Upper lobe of left lung (tissue), 6 donors: ENCODE results near the gene CD79A. TPM values are rescaled to one million over a fixed set of nuclear protein-coding genes. Genes with fewer than 3 reads are reported as not detected.

Source experiments
- ATAC-seq, 2 donors: fragments of 200-7000 bp; cut with Tn5 transposase; one replicate each; pipeline ENCODE4 v1.9.1; 2022; ENCODE audit warnings: mild to moderate bottlenecking in 2 of 2, moderate library complexity in 2 of 2; ENCODE audit not compliant: low FRiP score in 2 of 2
- DNase-seq, 2 donors: peaks; one replicate each; pipeline ENCODE4 v3.0.0-alpha.2; 2019 to 2020
- H3K27ac ChIP-seq, 4 donors: fragments of 200-600 bp; sonication (generic); one replicate each; pipeline ENCODE4 v1.5.1; 2016 to 2019
- H3K27me3 ChIP-seq, 4 donors: fragments of 200-600 bp; sonication (generic); one replicate each; pipeline ENCODE4 v1.5.1; 2017 to 2019
- H3K36me3 ChIP-seq, 4 donors: fragments of 200-600 bp; sonication (generic); one replicate each; pipeline ENCODE4 v1.5.1; 2016 to 2019
- H3K4me1 ChIP-seq, 4 donors: fragments of 200-600 bp; sonication (generic); one replicate each; pipeline ENCODE4 v1.5.1; 2018 to 2019
- H3K4me3 ChIP-seq, 4 donors: fragments of 200-600 bp; sonication (generic); one replicate each; pipeline ENCODE4 v1.5.1; 2017 to 2019; ENCODE audit warnings: mild to moderate bottlenecking in 2 of 4, moderate library complexity in 1 of 4
- H3K9me3 ChIP-seq, 4 donors: fragments of 200-600 bp; sonication (generic); one replicate each; pipeline ENCODE4 v1.5.1; 2018 to 2019
- EP300 ChIP-seq, 4 donors: sonication (generic); formaldehyde crosslinking; IDR thresholded peaks; one replicate each; pipeline ENCODE4 v1.5.1; 2017; ENCODE audit warnings: antibody characterized with exemption in 4 of 4, control low read depth in 2 of 4
- POLR2A ChIP-seq, 4 donors: fragments of 450-650 bp; IDR thresholded peaks; one replicate each; pipeline ENCODE4 v1.5.1; 2016 to 2017; ENCODE audit warnings: antibody characterized with exemption in 4 of 4, mild to moderate bottlenecking in 2 of 4
- POLR2AphosphoS5 ChIP-seq, 2 donors: sonication (generic); formaldehyde crosslinking; IDR thresholded peaks; one replicate each; pipeline ENCODE4 v1.5.1; 2017; ENCODE audit warnings: antibody characterized with exemption in 2 of 2
- WGBS, 2 donors: methylation state at CpG; one replicate each; pipeline ENCODE4 v1.1.5; 2017 to 2018; 5-methylcytosine and 5-hydroxymethylcytosine counted together
- small RNA-seq, 4 donors: library from RNA; depleted of rRNA; stranded (forward); fragments of <200 nt; gene quantifications; one replicate each; pipeline ENCODE3, GENCODE V24; 2016
- total RNA-seq, 6 donors: library from RNA; depleted of rRNA in 4 of 6; stranded (reverse); fragments of >200 nt in 4 of 6; gene quantifications; one replicate each; pipeline versions ENCODE4 v1.1.0 to v1.2.1, GENCODE V29; 2016 to 2021
- TF ChIP-seq, protein P1 (sequence below), 6 experiments: fragments of 450-650 bp in 4 of 6; fragments of 200-600 bp in 2 of 6; sonication (generic) in 2 of 6; IDR thresholded peaks; one replicate each; pipeline ENCODE4 v1.5.1; 2016 to 2019; ENCODE audit warnings: antibody characterized with exemption in 6 of 6
- donor health status: DM: no; HTN: no; CAD: no; lungs with moderate emphysema.
- donor health status: DM: no; HTN: yes; CAD: no; lungs with severe emphysema.

CD79A gene
- total RNA-seq, 6 donors from 2014 or later: 0.76 to 4.7 (median 4.1) TPM; not detected in 1

DNA sequence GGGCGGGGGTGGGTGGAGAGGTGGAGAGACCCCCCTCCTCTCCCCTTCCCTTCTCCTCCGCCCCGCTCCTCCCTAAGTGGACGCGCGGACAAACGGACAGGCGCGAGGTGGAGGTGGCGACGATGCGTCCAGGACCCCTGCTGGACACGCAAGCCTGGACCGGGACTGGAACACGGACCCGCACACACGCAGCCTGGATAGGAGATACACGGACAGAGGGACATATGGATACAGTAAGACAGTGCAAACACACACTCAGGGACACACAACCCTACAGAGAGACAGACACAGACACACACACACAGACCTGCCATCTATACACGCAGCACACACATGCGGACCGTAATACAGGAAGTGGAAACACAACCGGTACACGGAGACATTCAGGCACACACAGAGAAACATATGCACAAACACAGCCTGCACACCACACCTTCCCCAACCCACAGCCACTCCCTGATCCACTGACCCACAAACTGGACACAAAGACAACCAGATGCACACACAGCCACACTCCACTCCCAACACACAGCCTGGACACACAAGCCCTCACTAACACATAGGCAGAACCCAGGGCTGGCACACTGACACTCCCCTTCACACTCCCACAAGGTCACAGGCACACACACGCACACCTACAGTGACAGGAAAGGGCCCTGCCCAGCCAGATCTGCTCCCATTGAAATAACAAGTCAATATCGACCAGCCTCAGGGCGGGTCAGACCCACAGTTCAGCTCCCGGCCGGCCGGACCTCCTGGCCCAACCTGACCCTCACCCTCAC lies 51.9 kb downstream of the CD79A start:
- Histone ChIP-seq H3K36me3 (no peaks in the 10 kb centered on the region), H3K9me3 (no peaks in the 10 kb centered on the region), H3K4me3 (peak overlapping the region in 3 of 4 donors; percentile 46 to 55 (median 52)), H3K27ac (peak overlapping the region in 1 of 4 donors; percentile 37), H3K27me3 (peaks cover 0 to 49% (median 28%) of the 10 kb centered on the region in 4 donors), H3K4me1 (peaks cover 14 to 30% (median 21%) of the 10 kb centered on the region in 4 donors)
- DNase-seq (no peak), ATAC-seq (no peak)
- WGBS, 2 donors: 5 to 9% methylated on average over 15 to 29 of the region's 29 CpGs
- TF ChIP-seq POLR2A (IDR thresholded peaks at IDR 0.05): peak in 1 of 4 donors; percentile 8
- TF ChIP-seq, protein P1, sequence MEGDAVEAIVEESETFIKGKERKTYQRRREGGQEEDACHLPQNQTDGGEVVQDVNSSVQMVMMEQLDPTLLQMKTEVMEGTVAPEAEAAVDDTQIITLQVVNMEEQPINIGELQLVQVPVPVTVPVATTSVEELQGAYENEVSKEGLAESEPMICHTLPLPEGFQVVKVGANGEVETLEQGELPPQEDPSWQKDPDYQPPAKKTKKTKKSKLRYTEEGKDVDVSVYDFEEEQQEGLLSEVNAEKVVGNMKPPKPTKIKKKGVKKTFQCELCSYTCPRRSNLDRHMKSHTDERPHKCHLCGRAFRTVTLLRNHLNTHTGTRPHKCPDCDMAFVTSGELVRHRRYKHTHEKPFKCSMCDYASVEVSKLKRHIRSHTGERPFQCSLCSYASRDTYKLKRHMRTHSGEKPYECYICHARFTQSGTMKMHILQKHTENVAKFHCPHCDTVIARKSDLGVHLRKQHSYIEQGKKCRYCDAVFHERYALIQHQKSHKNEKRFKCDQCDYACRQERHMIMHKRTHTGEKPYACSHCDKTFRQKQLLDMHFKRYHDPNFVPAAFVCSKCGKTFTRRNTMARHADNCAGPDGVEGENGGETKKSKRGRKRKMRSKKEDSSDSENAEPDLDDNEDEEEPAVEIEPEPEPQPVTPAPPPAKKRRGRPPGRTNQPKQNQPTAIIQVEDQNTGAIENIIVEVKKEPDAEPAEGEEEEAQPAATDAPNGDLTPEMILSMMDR (IDR thresholded peaks at IDR 0.05): no peak
- TF ChIP-seq POLR2AphosphoS5 (IDR thresholded peaks at IDR 0.05): no peak

DNA sequence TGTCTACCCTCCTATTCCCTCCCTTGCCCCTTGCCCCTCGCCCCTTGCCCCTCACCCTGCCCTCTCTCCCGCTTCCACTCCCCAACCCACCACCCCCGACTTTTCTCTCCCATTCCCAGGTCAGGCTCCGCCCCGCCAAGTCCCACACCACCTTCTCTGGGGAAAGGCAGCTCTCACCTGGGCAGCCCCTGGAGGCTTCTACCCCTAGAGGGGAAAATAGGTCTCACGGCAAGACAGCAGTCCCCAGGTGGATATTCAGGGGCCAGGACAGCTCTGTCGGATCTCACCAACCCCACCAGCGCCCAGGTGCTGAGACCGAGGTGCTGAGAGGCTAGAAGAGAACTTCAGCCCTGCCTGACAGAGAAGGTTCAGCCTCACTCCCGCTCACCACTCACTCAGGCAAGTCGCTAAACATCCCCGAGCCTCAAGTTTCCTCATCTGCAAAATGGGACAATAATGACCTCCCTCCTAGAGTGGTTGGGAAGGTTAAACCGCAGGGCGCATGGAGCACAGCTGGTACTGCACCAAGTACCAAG lies 52.5 kb downstream of the CD79A start:
- Histone ChIP-seq H3K36me3 (no peaks in the 10 kb centered on the region), H3K27ac (no peak overlapping the region), H3K9me3 (no peaks in the 10 kb centered on the region), H3K4me3 (no peak overlapping the region), H3K27me3 (peaks cover 0 to 49% (median 28%) of the 10 kb centered on the region in 4 donors), H3K4me1 (peaks cover 14 to 30% (median 21%) of the 10 kb centered on the region in 4 donors)
- DNase-seq (no peak), ATAC-seq (no peak)
- no peak for TF ChIP-seq POLR2A (IDR thresholded peaks at IDR 0.05)
- TF ChIP-seq, protein P1 (IDR thresholded peaks at IDR 0.05): no peak
- TF ChIP-seq EP300 (IDR thresholded peaks at IDR 0.05): no peak
- TF ChIP-seq POLR2AphosphoS5 (IDR thresholded peaks at IDR 0.05): no peak
- WGBS, 2 donors: 37 to 45% methylated on average over 12 to 13 of the region's 14 CpGs

DNA sequence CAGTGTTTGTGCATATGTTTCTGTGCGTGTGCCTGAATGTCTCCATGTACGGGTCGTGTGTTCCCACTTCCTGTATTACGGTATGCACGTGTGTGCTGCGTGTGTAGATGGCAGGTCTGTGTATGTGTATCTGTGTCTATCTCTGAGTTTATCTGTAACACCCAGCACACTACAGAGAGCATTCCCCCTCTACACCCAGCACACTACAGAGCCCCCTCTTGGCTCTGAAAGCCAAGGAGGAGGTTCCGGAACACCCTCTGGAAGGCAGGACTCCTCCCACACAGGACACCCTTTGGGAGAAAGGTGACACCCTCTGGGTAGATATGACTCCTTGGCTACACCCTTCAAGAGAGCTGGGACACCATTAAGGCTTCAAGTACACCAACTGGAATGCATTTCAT lies 53.2 kb downstream of the CD79A start:
- ATAC-seq (no peak), DNase-seq (no peak)
- Histone ChIP-seq H3K4me3 (no peak overlapping the region), H3K27me3 (peaks cover 0 to 50% (median 28%) of the 10 kb centered on the region in 4 donors), H3K9me3 (no peaks in the 10 kb centered on the region), H3K4me1 (peaks cover 14 to 30% (median 21%) of the 10 kb centered on the region in 4 donors), H3K36me3 (no peaks in the 10 kb centered on the region), H3K27ac (no peak overlapping the region)
- TF ChIP-seq, protein P1 (IDR thresholded peaks at IDR 0.05): no peak
- TF ChIP-seq POLR2A (IDR thresholded peaks at IDR 0.05) (no peak), EP300 (IDR thresholded peaks at IDR 0.05) (no peak), POLR2AphosphoS5 (IDR thresholded peaks at IDR 0.05) (no peak)
- 27 to 30% methylated on average over 7 of the region's 7 CpGs for WGBS, 2 donors

Small RNA genes lying within 50 kb of the gene (small RNA-seq; reads per million reads assigned to genes)
- 0 to 0.55 (median 0) reads per million in 4 donors for gene MIR6797

Other genes with a start within 250 kb of the CD79A start
- under 1 TPM in 3 of 6 donors, not detected in 3; 0.23 to 0.30 (median 0.27) TPM for gene CEACAM7, start 189.0 kb upstream of the CD79A start, total RNA-seq
- gene CEACAM5, start 168.7 kb upstream of the CD79A start, total RNA-seq: 10 to 100 TPM in 4 of 6 donors, 1 to 10 TPM in 2; 5.5 to 55.2 (median 23.8) TPM
- 100 to 1,000 TPM; 140 to 651 (median 539) TPM for gene CEACAM6, start 121.7 kb upstream of the CD79A start, total RNA-seq
- gene CEACAM3, start 80.7 kb upstream of the CD79A start, total RNA-seq: 1 to 10 TPM in 5 of 6 donors, not detected in 1; 1.4 to 6.0 (median 2.7) TPM
- gene LYPD4, start 32.6 kb upstream of the CD79A start, total RNA-seq: not detected
- gene DMRTC2, start 32.2 kb upstream of the CD79A start, total RNA-seq: not detected
- 1,000 to 10,000 TPM in 5 of 6 donors, 100 to 1,000 TPM in 1; 677 to 2,013 (median 1,382) TPM for gene RPS19, start 17.0 kb upstream of the CD79A start, total RNA-seq
- 100 to 1,000 TPM; 115 to 731 (median 233) TPM for gene ARHGEF1, start 5.9 kb downstream of the CD79A start, total RNA-seq
- 1 to 10 TPM in 2 of 6 donors, under 1 TPM in 3, not detected in 1; 0.20 to 6.3 (median 0.49) TPM for gene ERFL, start 51.2 kb downstream of the CD79A start, total RNA-seq
- 100 to 1,000 TPM in 5 of 6 donors, 10 to 100 TPM in 1; 59.7 to 222 (median 163) TPM for gene RABAC1, start 82.0 kb downstream of the CD79A start, total RNA-seq
- under 1 TPM in 4 of 6 donors, not detected in 2; under 0.01 to 0.51 (median 0.15) TPM for gene ATP1A3, start 117.0 kb downstream of the CD79A start, total RNA-seq
- 1 to 10 TPM in 2 of 6 donors, under 1 TPM in 3, not detected in 1; 0.15 to 2.7 (median 0.54) TPM for gene GRIK5, start 192.9 kb downstream of the CD79A start, total RNA-seq
- 10 to 100 TPM in 4 of 6 donors, 1 to 10 TPM in 2; 9.2 to 26.4 (median 13.3) TPM for gene ZNF574, start 198.9 kb downstream of the CD79A start, total RNA-seq